NCI-H2196 treated with DMSO at 0.1 percent for 48 hours (cell line): ENCODE data around the gene FRMD5.

Experiments used
- DNase-seq: peaks from one replicate; lab custom pipeline; 2025; ENCODE audit not compliant: unreplicated experiment; lab: John Stamatoyannopoulos, UW

FRMD5 gene

GRCh38 chr15:43901495-43901894, 293.6 kb downstream of the FRMD5 start:
- no peak for DNase-seq

DNA sequence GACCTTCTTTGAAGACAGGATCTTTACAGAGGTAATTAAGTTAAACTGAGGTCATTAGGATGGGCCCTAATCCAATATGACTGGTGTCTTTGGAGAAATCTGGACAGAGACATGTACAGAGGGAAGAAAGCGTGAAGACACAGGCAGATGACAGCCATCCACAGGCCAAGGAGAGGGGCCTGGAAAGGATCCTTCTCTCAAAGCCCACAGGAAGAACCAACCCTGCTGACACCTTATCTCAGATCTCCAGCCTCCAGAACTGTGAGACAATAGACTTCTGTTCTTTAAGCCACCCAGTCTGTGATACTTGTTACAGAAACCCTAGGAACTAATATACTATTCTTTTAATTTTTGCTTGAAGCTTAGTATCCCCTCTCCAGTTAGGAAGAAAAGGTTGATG, 294.1 kb downstream of the FRMD5 start:
- no peak for DNase-seq

DNA sequence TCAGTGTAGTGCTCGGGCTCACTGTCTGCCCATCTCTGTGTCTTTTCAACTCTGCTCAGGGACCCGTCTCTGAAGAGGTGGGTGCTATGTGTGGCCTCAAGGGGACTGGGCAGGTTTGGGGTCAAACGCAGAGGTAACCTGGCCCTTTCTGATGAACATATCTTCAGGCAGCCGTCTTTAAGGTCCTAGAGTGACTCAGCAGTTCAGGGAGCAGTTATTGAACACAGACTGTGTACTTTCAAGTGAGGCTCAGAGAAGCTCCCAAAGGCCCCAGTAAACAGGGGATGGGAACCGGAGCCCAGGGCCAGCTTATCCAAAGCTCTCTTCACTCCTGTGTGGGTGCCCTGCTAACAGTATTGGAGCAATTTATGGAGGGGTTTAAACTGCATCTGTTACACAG, 295.1 kb downstream of the FRMD5 start:
- DNase-seq, result no peak

DNA sequence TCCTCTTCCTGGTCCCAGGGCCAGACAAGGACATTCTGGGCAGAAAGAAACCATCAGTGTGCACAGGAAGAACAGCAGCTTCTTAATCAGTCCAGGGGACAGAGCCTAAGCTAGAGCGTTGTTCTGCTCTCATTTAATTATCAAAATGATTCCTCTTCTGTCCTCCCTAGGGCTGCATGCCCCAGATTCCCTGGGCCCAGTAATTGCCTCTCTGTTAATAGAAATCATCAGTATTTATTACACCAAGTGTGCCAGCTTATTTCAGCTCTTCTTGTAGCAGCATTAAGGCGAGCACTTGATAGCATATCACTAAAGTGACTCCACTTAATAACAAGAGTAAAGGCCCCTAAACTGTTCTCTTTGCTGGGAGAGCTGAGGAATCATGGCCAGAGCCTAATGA, 296.2 kb downstream of the FRMD5 start:
- DNase-seq, result no peak

DNA sequence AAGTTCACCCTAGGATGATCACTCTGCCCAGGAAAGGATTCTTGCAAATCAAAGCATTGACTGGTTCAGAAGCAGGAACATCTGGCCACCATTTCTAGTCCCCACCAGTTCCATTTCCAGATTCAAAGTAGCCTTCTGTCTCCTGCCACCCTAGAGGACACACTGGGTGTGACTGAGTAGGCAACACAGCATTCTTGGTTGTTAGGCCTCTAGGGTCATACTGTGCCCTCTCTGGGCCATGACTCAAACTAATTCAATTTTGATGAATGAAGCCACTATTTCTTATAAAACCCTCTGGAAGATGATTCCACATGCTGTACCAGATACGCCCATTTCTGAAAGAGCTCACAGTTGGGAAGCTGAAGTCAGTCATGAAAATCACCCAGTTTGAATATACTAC, 298.5 kb downstream of the FRMD5 start:
- DNase-seq, result no peak

DNA sequence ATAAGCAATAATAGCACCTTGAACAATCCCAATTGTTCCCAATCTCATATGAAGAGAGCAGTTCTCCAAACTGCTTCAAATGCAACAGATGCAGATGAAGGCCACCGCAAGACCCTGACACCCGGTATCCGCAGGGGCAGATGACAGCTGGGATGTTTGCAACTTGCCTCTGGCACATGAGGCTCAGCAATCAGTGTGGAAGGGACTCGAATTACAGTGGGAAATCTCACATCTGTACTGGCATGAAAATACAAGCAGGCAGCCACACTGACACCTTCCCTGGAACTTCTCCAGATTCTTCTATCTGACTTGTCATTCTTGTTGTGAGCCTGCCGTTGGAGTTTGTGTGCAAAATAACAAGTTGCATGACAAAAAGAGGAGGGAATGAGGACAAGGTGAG, 299.5 kb downstream of the FRMD5 start:
- no peak for DNase-seq

- DNase-seq, result no peak
Measured at GRCh38 chr15:43893956-43894355, 301.1 kb downstream of the FRMD5 start.

GRCh38 chr15:43889042-43889441, 306.0 kb downstream of the FRMD5 start:
- DNase-seq, result no peak

DNA sequence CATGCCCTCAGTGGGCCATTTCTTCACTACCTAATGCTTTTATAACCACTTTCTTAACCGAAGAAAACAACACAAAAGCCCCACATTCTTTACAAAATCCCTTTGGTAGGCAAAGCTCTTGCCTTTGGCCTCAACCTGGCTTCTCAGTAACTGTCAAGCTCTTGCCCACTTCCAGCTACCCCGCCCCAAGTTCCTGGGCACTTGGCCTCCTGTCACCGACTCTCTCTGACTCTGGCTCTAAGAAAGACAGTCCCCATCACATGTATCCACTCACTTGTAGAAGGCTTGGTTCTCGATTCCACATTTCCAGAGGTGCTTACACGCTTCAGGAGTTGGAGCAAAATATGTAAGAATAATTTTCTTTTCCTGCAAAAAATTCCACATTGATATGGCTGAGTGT, 307.2 kb downstream of the FRMD5 start:
- DNase-seq, result no peak

DNA sequence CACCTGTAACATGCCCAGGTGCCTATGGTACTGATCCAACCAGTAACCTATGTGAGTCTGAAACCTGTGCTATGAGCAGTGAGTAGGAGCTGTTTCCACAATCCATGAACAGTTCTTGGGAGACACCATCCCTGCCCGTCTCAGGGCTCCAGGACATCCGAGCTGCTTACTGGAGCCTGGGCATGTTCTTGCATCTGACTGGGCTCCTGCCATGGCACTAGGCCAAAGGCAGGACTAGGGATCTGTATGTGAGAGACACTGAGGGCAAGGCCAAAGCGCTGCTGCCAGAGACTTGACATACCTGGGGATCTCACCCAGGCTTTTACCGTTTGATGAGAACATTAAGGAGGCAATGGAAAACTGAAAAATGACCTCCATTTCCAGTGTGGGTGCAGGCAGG, 308.5 kb downstream of the FRMD5 start:
- no peak for DNase-seq

DNA sequence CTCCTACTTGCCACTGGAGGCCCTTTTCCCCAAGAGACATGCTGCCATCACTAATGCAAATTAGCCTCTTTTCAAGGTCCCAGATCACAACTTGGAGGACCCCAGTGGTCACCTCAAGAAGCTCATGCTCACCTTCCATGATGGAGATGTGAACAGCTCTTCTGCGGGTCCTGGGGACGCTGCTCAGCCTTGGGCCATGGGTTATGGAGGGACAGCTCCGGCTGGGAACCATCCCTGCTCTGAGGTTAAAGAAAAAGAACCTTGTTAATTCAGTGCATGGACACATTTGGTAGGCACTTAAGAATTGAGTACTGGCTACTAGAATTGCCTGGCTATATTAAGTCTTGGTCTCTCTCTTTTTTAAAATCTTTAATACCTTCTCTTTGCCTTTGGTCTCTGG, 311.5 kb downstream of the FRMD5 start:
- no peak for DNase-seq

GRCh38 chr15:43881944-43882343, 313.1 kb downstream of the FRMD5 start:
- DNase-seq, result no peak

DNA sequence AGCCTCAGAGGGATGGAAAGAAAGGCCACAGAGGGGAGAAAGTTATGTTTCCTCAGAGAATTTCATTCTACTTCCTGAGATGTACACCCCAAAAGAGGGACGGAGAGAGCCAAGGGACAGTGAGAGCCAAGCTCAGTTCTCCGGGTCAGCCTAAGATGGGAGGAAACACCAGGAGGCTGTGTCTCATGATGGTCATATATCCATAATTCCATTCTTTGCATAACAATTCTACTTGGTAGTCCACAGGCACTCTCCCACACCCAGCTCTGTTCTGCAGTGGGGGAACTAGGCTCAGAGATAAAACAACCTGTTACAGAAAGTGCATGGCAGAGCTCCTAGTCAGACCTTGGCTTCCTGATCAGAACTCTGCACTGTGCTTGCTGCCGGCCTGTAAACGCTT, 313.8 kb downstream of the FRMD5 start:
- no peak for DNase-seq

DNA sequence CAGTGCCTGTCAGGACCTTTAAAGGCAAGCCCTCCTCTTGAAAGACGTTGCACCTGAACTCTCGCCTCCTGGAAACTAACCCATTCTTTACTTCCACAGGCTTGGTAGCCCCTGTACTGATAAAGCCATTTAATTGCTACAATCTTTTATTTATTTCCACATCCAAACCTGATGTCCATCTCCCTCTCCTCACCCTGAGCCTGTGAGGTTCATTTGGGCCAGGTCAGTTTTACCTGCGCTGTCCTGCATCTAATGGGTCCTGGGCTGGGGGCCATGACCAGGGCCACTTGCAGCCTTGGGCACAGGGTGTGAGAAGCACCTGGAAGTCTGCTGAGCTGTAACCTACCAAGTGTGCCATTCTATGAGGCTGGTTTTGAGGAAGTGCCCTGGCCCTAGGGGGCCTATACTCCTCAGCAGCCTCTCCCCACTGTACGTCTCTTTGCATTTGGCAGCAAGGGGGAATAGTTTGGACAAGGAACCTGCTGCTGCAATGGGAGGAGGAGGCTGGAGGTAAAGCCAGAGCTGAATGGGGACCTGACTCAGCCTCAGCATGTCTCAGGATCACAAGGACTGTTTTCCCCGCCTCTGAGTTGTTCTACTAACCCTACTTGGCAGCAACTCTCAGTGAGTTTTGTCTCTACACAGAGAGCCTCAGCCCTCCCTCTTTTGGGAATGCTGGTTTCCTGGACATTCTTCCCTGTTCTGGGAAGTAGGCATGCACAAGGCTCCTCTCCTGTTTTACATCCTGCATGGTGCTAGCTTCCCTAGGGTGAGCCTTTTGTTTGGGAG, 314.5 kb downstream of the FRMD5 start:
- no peak for DNase-seq

GRCh38 chr15:43879386-43880355, 315.4 kb downstream of the FRMD5 start:
- no peak for DNase-seq

DNA sequence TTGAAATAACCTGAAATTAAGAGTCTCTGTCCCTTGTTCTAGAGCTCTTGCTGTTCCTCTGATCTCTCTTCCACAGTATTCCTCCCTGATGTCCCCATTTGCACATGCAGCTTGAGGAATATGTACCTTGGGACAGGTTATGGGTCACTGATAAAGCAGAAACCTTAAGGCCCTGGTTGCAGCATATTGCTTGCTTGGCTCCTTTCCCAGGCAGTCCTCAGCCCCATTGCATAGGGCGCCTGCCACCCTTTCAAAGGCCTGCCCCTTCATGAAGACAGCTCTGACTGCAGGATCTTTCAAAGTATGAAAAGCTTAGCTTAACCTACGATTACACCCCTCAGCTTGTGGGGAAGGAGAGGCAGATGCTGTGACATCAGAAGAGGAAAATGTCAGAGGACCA, 316.6 kb downstream of the FRMD5 start:
- no peak for DNase-seq

DNA sequence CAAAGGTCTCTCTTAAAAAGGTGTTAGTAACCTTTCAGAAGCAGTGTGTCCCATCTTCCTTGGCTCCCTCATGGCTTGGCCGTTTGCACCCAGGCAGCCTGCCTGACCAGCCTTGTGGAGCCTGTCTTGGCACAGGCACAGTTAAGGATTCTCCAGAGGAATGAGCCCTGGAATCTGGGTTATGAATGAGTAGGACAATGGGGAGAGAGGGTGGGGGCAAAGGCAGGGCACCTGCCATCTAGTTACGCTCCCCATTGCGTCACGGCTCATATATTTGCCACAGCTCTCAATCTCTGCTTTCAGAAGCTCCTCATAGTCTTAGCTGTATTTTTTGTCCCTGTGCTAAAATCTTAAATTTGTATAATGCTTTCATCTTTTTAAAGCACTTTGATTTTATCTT, 317.7 kb downstream of the FRMD5 start:
- no peak for DNase-seq

GRCh38 chr15:43876872-43877271, 318.2 kb downstream of the FRMD5 start:
- no peak for DNase-seq

DNA sequence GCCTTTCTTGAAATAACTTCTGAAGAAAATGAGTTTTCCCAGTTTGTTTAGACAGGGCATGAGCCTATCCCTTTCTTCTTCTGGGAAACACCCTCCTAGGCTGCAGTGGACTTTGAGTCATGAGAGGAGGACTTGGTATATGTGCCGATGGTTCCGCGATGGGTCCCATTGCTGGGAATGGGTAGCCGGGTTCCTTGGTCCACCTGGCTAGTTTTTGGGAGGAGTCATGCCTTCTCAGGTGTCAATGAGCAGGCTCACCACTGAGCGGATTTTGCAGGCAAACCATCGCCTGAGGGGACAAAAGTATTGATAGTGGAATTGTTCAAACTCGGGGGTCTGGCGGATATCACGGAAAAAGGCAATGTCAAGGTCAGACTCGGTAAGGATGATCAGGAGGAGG, 321.4 kb downstream of the FRMD5 start:
- DNase-seq, result no peak

DNA sequence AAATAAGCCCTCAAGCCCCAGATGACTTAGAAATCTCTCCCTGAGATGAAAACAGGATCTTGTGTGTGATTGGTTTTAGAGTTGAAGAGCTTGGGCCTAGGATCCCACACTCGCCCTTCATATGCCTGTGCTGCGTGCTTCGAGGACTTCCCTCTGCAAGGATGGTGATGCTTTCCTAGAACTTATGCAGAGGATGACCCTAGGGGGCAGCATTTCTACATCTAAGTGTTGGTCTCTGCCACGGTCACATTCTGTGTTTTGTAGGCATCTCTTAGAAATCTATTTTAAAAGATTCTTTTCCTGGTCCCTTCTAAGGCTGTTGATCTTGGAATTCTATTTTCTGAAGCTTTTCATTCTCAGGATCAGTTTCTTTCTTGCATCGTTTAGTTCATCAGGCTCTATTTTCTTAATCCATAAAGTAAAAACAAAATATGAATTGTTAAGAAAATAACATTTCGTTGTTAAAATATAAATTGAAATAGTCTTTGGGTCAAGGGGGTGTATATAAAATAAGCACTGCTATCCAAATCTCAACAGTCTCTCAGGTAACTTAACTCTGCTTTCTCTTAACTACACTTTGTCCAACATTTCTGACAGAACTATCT, 322.6 kb downstream of the FRMD5 start:
- no peak for DNase-seq

DNA sequence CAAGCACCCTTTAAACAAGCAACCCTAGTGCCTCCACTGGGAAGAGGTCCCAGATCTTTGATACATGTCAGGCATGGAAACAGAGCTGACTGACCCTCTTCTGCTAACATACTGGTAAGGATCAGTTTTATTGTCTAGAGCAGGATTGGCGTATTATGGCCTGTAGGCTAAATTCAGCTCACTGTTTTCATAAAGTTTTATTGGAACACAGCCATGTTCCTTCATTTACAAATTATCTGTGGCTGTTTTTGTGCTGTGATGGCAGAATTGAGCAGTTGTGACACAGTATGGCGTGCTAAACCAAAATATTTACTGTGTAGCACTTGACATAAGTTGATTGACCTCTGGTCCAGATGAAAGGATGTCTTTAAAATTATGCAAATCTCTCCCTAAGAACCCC, 323.2 kb downstream of the FRMD5 start:
- DNase-seq, result no peak

GRCh38 chr15:43868406-43868805, 326.7 kb downstream of the FRMD5 start:
- DNase-seq, result no peak
